ENCODE data around the gene LRBA. TPM values are rescaled to one million over a fixed set of nuclear protein-coding genes. Genes with fewer than 3 reads are reported as not detected.

The LRBA gene
- polyA plus RNA-seq, 6 donors from 2014 or later, result 18.0 to 25.7 (median 19.6) TPM

GRCh38 chr4:150781191-150781590, 233.9 kb downstream of the LRBA start:
- Mint-ChIP-seq H3K4me1 (peaks cover 0 to 6% (median 0%) of the 10 kb centered on the region in 3 donors), H3K36me3 (no peaks in the 10 kb centered on the region), H3K4me3 (no peak overlapping the region), H3K27me3 (no peaks in the 10 kb centered on the region), H3K9me3 (peaks cover 0 to under 1% (median 0%) of the 10 kb centered on the region in 7 donors), H3K27ac (no peak overlapping the region)
- no peak for ATAC-seq (ENCODE audit: low read depth in 2 of 2)
- DNase-seq, result no peak

DNA sequence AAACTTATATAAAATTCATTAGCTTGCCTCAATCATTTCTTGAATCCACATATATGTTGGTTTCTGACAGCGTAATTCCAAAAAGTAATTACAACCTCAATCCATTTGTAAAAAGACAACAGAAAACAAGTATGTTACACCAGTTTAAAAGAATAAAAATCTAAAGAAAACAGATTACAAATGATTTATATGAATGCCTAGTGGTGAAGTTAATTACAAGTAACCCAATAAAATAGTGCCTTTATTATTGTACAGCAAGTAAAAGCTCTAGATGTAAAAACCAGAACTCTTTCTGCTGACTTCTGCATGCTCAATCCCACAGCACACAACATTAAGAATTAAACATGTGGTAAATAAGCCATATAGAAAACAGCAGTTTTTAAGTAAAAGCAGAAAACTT, 235.4 kb downstream of the LRBA start:
- ATAC-seq (ENCODE audit: low read depth in 2 of 2) (no peak), DNase-seq (no peak)
- no peaks in the 10 kb centered on the region for H3K27me3 Mint-ChIP-seq
- peaks cover 0 to 1% (median 0%) of the 10 kb centered on the region in 7 donors for H3K9me3 Mint-ChIP-seq
- H3K27ac Mint-ChIP-seq, result no peak overlapping the region
- H3K4me1 Mint-ChIP-seq, result peaks cover 0 to 13% (median 0%) of the 10 kb centered on the region in 3 donors
- no peak overlapping the region for H3K4me3 Mint-ChIP-seq
- peaks cover 7 to 13% of the 10 kb centered on the region in 2 donors for H3K36me3 Mint-ChIP-seq

DNA sequence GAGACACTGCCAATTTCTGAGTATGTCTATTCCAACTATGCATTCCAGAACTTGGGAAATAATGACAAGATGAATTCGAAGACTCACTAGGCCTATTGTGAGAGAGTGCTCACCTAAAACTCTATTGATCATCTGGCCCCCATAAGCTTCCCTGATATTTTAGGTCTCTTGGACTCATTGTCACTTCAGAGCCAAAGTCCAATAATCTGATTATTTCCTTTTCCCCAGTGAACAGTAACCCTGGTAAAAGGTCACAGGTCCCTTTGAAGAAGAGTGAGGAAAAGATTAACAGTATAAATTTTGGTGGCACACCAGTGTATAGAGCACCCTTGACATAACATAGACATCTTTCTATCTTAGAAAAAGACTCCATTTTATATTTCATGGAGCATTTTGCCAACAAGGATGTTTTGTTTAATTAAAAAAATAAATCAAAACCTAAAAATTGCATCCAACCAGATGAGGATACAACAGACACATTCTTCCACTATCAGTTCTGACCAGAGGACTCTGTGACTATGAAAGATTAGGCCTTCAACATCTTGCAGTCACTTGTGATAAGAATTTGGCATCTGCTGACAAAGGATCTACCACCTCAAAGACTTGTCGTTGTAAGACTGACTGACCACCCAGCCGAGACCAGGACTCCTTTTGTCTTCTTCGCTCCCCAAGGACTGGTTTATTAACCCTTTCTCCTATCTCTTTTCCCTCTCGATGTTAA, 241.2 kb downstream of the LRBA start:
- Mint-ChIP-seq H3K4me1 (peaks cover 0 to 14% (median 0%) of the 10 kb centered on the region in 3 donors), H3K36me3 (peaks cover 13 to 26% of the 10 kb centered on the region in 2 donors), H3K27me3 (no peaks in the 10 kb centered on the region), H3K4me3 (no peak overlapping the region), H3K9me3 (peaks cover 0 to 1% (median 0%) of the 10 kb centered on the region in 7 donors), H3K27ac (no peak overlapping the region)
- DNase-seq, result no peak
- ATAC-seq (ENCODE audit: low read depth in 2 of 2), result no peak

DNA sequence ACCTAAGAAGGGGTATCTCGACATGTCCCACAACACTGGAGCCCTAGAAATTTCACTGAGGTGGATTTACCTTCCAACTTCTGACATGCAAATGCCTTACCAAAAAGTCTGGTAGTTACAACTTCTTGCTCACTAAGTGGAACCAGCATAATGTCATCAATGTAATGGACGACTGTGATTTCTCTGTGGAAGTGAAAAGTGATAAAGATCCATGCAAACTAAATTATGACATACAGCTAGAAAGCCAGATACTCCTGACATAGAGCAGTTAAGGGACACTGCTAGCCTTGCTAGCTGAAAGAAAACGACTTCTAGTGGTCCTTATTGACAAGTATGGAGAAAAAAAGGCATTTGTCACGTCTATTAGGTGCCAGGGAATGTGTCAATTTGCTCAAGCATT, 242.1 kb downstream of the LRBA start:
- ATAC-seq (ENCODE audit: low read depth in 2 of 2), result no peak
- Mint-ChIP-seq H3K4me3 (no peak overlapping the region), H3K27me3 (no peaks in the 10 kb centered on the region), H3K27ac (no peak overlapping the region), H3K36me3 (peaks cover 13 to 26% of the 10 kb centered on the region in 2 donors), H3K4me1 (peaks cover 0 to 14% (median 0%) of the 10 kb centered on the region in 3 donors), H3K9me3 (peaks cover 0 to 1% (median 0%) of the 10 kb centered on the region in 7 donors)
- DNase-seq, result no peak

GRCh38 chr4:150771382-150771781, 243.7 kb downstream of the LRBA start:
- Mint-ChIP-seq H3K4me3 (no peak overlapping the region), H3K27me3 (no peaks in the 10 kb centered on the region)
- no peak for DNase-seq

DNA sequence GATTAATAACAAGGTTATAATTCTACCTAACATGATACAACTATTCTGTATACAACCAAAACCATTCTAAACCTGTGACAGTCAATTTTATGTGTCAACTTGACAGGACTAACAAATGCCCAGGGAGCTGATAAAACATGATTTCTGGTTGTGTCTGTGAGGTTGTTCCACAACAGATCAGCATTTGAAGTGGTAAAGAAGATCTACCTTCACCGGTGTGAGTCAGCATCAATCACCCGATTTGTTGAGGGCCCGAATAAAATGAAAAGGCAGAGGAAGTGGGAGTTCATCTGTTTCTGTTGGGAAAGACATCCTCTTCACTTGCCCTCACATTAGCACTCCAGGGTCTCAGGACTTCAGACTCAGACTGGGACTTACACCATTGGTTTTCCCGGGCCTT, 245.2 kb downstream of the LRBA start:
- Mint-ChIP-seq H3K4me1 (peaks cover 0 to 10% (median 0%) of the 10 kb centered on the region in 3 donors), H3K27ac (no peak overlapping the region), H3K4me3 (no peak overlapping the region), H3K9me3 (no peaks in the 10 kb centered on the region), H3K36me3 (peaks cover 1 to 27% of the 10 kb centered on the region in 2 donors), H3K27me3 (no peaks in the 10 kb centered on the region)
- ATAC-seq (ENCODE audit: low read depth in 2 of 2) (no peak), DNase-seq (no peak)

More at GRCh38 chr4:150771382-150771781, 243.7 kb downstream of the LRBA start:
- no peak for ATAC-seq (ENCODE audit: low read depth in 2 of 2)
- peaks cover 0 to 1% (median 0%) of the 10 kb centered on the region in 7 donors for H3K9me3 Mint-ChIP-seq
- peaks cover 0 to 18% (median 0%) of the 10 kb centered on the region in 3 donors for H3K4me1 Mint-ChIP-seq
- H3K36me3 Mint-ChIP-seq, result peaks cover 13 to 26% of the 10 kb centered on the region in 2 donors
- H3K27ac Mint-ChIP-seq, result no peak overlapping the region

- Mint-ChIP-seq H3K27me3 (no peaks in the 10 kb centered on the region), H3K9me3 (peaks cover 0 to 2% (median 0%) of the 10 kb centered on the region in 7 donors), H3K36me3 (peaks cover 0 to 27% of the 10 kb centered on the region in 2 donors), H3K27ac (no peak overlapping the region), H3K4me3 (no peak overlapping the region), H3K4me1 (peaks cover 0 to 10% (median 0%) of the 10 kb centered on the region in 3 donors)
- ATAC-seq (ENCODE audit: low read depth in 2 of 2) (no peak), DNase-seq (no peak)
Measured at GRCh38 chr4:150769248-150769647, 245.8 kb downstream of the LRBA start.

DNA sequence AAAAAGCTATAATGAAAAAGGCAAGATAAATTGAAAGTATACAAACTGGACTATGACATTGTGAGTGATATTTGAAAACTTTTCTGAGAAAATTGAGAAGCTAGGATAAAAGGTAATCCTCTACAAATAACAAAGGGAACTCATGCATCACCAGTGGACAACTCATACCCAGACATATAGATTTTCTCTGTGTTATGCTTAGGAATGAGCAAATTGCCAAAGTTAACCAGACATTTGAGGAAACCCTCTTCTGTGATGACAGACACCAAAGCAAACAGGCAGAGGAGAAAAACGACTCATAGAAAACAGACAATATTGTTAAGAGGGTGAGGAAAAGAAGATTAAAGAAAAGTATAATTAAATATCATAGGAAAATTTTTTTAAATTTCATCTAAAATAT, 246.6 kb downstream of the LRBA start:
- Mint-ChIP-seq H3K27me3 (no peaks in the 10 kb centered on the region), H3K4me1 (peaks cover 0 to 10% (median 0%) of the 10 kb centered on the region in 3 donors), H3K27ac (peak overlapping the region in 2 of 6 donors; percentile 47 to 59), H3K36me3 (peaks cover 0 to 24% of the 10 kb centered on the region in 2 donors), H3K9me3 (peaks cover 0 to 2% (median 0%) of the 10 kb centered on the region in 7 donors), H3K4me3 (no peak overlapping the region)
- no peak for ATAC-seq (ENCODE audit: low read depth in 2 of 2)
- DNase-seq, result no peak

DNA sequence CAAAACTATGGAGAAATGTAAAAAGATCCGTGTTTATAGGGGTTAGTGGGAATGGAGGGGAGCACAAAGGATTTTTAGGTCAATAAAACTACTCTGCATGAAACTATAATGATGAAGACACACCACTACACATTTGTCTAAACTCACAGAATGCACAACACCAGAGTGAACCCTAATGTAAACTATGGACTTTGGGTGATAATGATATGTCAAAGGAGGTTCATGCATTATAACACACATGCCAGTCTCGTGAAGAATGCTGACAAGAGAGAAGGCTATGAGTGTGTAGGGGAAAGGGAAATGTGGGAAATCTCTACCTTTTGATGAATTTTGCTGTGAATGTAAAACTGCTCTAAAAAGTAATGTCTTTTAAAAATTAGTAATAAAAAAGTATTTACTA, 249.9 kb downstream of the LRBA start:
- Mint-ChIP-seq H3K4me3 (no peak overlapping the region), H3K27ac (no peak overlapping the region)

GRCh38 chr4:150751648-150752047, 263.4 kb downstream of the LRBA start:
- no peaks in the 10 kb centered on the region for H3K27me3 Mint-ChIP-seq
- H3K4me1 Mint-ChIP-seq, result peaks cover 0 to 9% (median 2%) of the 10 kb centered on the region in 3 donors
- H3K4me3 Mint-ChIP-seq, result no peak overlapping the region
- ATAC-seq (ENCODE audit: low read depth in 2 of 2), result no peak
- no peak overlapping the region for H3K27ac Mint-ChIP-seq
- H3K9me3 Mint-ChIP-seq, result no peaks in the 10 kb centered on the region
- H3K36me3 Mint-ChIP-seq, result peaks cover 24% of the 10 kb centered on the region in 2 donors
- DNase-seq, result no peak

More for the DNA sequence above, 249.9 kb downstream of the LRBA start:
- Mint-ChIP-seq H3K9me3 (peaks cover 0 to 2% (median 0%) of the 10 kb centered on the region in 7 donors), H3K36me3 (peaks cover 13 to 24% of the 10 kb centered on the region in 2 donors), H3K27me3 (no peaks in the 10 kb centered on the region), H3K4me1 (peaks cover 0 to 10% (median 0%) of the 10 kb centered on the region in 3 donors)
- ATAC-seq (ENCODE audit: low read depth in 2 of 2) (no peak), DNase-seq (no peak)

GRCh38 chr4:150750824-150751223, 264.3 kb downstream of the LRBA start:
- no peaks in the 10 kb centered on the region for H3K27me3 Mint-ChIP-seq
- H3K36me3 Mint-ChIP-seq, result peaks cover 24 to 26% of the 10 kb centered on the region in 2 donors
- no peak overlapping the region for H3K4me3 Mint-ChIP-seq
- peaks cover 0 to 9% (median 2%) of the 10 kb centered on the region in 3 donors for H3K4me1 Mint-ChIP-seq
- ATAC-seq (ENCODE audit: low read depth in 2 of 2) (no peak), DNase-seq (no peak)
- no peaks in the 10 kb centered on the region for H3K9me3 Mint-ChIP-seq
- H3K27ac Mint-ChIP-seq, result no peak overlapping the region

DNA sequence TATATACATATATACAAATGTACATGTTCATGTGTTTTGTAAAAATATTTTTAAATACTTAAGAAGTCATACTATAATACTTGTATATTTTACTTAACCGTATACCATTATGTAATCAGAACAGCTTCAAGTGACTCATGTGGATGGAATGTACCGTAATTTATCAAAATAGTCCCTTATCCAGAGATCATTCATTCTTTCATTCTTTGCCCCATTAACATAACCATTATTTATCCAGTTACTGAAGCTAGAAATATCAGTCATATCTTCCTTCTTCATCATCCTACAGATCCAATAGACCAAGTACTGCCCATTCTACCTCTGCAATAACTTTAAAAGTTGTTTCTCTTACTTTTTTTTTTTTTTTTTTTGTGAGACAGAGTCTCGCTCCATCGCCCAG, 268.9 kb downstream of the LRBA start:
- no peak for DNase-seq
- peaks cover 0 to under 1% (median 0%) of the 10 kb centered on the region in 7 donors for H3K9me3 Mint-ChIP-seq

DNA sequence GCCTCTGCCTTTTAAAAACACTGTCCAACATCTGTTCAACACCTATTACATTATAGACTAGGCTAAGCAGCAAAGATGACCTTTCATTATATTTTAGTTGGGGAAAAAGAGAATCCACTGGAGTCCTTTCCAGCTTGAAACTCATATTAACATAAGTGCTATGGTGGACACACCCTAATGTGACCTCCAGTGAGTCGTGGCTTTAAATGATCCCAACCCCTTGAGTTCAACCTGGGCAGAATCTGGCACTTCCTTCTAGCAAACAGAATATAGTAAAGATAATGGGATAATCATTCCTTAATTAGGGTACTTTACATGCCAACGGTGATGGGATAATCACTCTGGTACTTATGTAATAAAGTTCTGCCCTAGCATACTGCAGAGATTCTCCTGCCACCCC, 270.5 kb downstream of the LRBA start:
- peaks cover 0 to 6% (median 3%) of the 10 kb centered on the region in 7 donors for H3K9me3 Mint-ChIP-seq
- no peak overlapping the region for H3K4me3 Mint-ChIP-seq
- no peak overlapping the region for H3K27ac Mint-ChIP-seq
- no peak for DNase-seq
- no peaks in the 10 kb centered on the region for H3K27me3 Mint-ChIP-seq
- peaks cover 19 to 26% of the 10 kb centered on the region in 2 donors for H3K36me3 Mint-ChIP-seq
- ATAC-seq (ENCODE audit: low read depth in 2 of 2), result no peak
- H3K4me1 Mint-ChIP-seq, result peaks cover 0 to 3% (median 0%) of the 10 kb centered on the region in 3 donors

More for the DNA sequence above, 268.9 kb downstream of the LRBA start:
- no peak for ATAC-seq (ENCODE audit: low read depth in 2 of 2)
- H3K4me1 Mint-ChIP-seq, result peaks cover 0 to 3% (median 0%) of the 10 kb centered on the region in 3 donors
- H3K27me3 Mint-ChIP-seq, result no peaks in the 10 kb centered on the region
- H3K27ac Mint-ChIP-seq, result peak overlapping the region in 1 of 6 donors; percentile 34
- no peak overlapping the region for H3K4me3 Mint-ChIP-seq
- peaks cover 18 to 19% of the 10 kb centered on the region in 2 donors for H3K36me3 Mint-ChIP-seq

All from naive B cell (primary cell).